ENCODE results near the gene ID3. TPM values are rescaled to one million over a fixed set of nuclear protein-coding genes. Genes with fewer than 3 reads are reported as not detected.
A peak's percentile ranks its signal among the peaks of the same experiment; 100 is the strongest.

Gene ID3
- polyA plus RNA-seq, 3 donors: 1.1 to 31.1 (median 2.5) TPM

- H3K4me1 Mint-ChIP-seq: peaks cover 70% of the 10 kb centered on the region
- no peak overlapping the region for H2AFZ ChIP-seq (ENCODE audit: insufficient read depth, low read depth, low read length, poor library complexity, severe bottlenecking)
- no peaks in the 10 kb centered on the region for H4K20me1 ChIP-seq (ENCODE audit: insufficient read depth, low read length)
- H3K27ac Mint-ChIP-seq: peak overlapping the region in 4 of 7 donors; percentile 69 to 97 (median 84)
- no peak overlapping the region for H3K9ac ChIP-seq (ENCODE audit: insufficient read depth, low read length, poor library complexity, severe bottlenecking)
- no peaks in the 10 kb centered on the region for H3K36me3 ChIP-seq (replicated peaks in 1 of 2; ENCODE audit: control insufficient read depth in 1 of 2, insufficient read depth in 2 of 2, low read length in 2 of 2)
- H3K9me3 Mint-ChIP-seq: peaks cover 0 to 18% (median 10%) of the 10 kb centered on the region in 7 donors
- H3K36me3 Mint-ChIP-seq: peaks cover 0 to 15% of the 10 kb centered on the region in 2 donors
- peak overlapping the region; percentile 85 to 94 for H3K4me3 Mint-ChIP-seq
- H3K27me3 ChIP-seq (ENCODE audit: control insufficient read depth in 2 of 2, insufficient read depth in 2 of 2, low read length in 2 of 2): peaks cover 58 to 78% of the 10 kb centered on the region in 2 donors
- peak overlapping the region; percentile 47 to 80 (median 61) for H3K4me3 ChIP-seq (replicated peaks in 1 of 3; ENCODE audit: low read depth in 2 of 3, low read length in 3 of 3)
- WGBS (ENCODE audit: insufficient coverage): 7% methylated on average over 32 of the region's 34 CpGs
- H3K4me1 ChIP-seq (ENCODE audit: control insufficient read depth in 1 of 2, insufficient read depth in 2 of 2, low read length in 2 of 2): peaks cover 54 to 63% of the 10 kb centered on the region in 2 donors
- peaks cover 76 to 89% (median 86%) of the 10 kb centered on the region in 3 donors for H3K27me3 Mint-ChIP-seq (ENCODE audit: low read depth in 3 of 3)
- peaks cover 4 to 10% of the 10 kb centered on the region in 2 donors for H3K9me3 ChIP-seq (replicated peaks in 1 of 2; ENCODE audit: control insufficient read depth in 1 of 2, insufficient read depth in 1 of 2, low read length in 2 of 2)
- no peak for DNase-seq
- H3K27ac ChIP-seq (ENCODE audit: low read depth in 1 of 2, low read length in 2 of 2): no peak overlapping the region
- intact Hi-C loops (cut with micrococcal nuclease): loop anchor here (5.0 to 10.0 kb wide), 3 partner anchors 34 to 196 kb away; partner anchors contain the start of gene ELOA (in 1 of the 2)
- no peak for TF ChIP-seq CTCF (IDR thresholded peaks at IDR 0.05)
- H3K79me2 ChIP-seq (ENCODE audit: insufficient read depth, low read length): no peaks in the 10 kb centered on the region
- H3K4me2 ChIP-seq (replicated peaks; ENCODE audit: extremely low read depth, low read length, poor library complexity, severe bottlenecking): peak overlapping the region; percentile 91
Observed at GRCh38 chr1:23558140-23558871, 995 bp downstream of the ID3 start.

- Histone ChIP-seq H3K9me3 (replicated peaks in 1 of 2; ENCODE audit: control insufficient read depth in 1 of 2, insufficient read depth in 1 of 2, low read length in 2 of 2) (peaks cover 4 to 10% of the 10 kb centered on the region in 2 donors), H3K9ac (ENCODE audit: insufficient read depth, low read length, poor library complexity, severe bottlenecking) (no peak overlapping the region), H3K4me3 (replicated peaks in 1 of 3; ENCODE audit: low read depth in 2 of 3, low read length in 3 of 3) (peak overlapping the region in 1 of 3 experiments; percentile 80), H3K4me1 (ENCODE audit: control insufficient read depth in 1 of 2, insufficient read depth in 2 of 2, low read length in 2 of 2) (peaks cover 54 to 61% of the 10 kb centered on the region in 2 donors), H3K79me2 (ENCODE audit: insufficient read depth, low read length) (no peaks in the 10 kb centered on the region), H3K4me2 (replicated peaks; ENCODE audit: extremely low read depth, low read length, poor library complexity, severe bottlenecking) (peak overlapping the region; percentile 91), H3K36me3 (replicated peaks in 1 of 2; ENCODE audit: control insufficient read depth in 1 of 2, insufficient read depth in 2 of 2, low read length in 2 of 2) (no peaks in the 10 kb centered on the region), H3K27me3 (ENCODE audit: control insufficient read depth in 2 of 2, insufficient read depth in 2 of 2, low read length in 2 of 2) (peaks cover 56 to 76% of the 10 kb centered on the region in 2 donors), H3K27ac (ENCODE audit: low read depth in 1 of 2, low read length in 2 of 2) (no peak overlapping the region), H4K20me1 (ENCODE audit: insufficient read depth, low read length) (no peaks in the 10 kb centered on the region), H2AFZ (ENCODE audit: insufficient read depth, low read depth, low read length, poor library complexity, severe bottlenecking) (no peak overlapping the region)
- intact Hi-C loops (cut with micrococcal nuclease): loop anchor here (5.0 to 10.0 kb wide), 3 partner anchors 35 to 197 kb away; partner anchors contain the start of gene ELOA (in 1 of the 2)
- WGBS (ENCODE audit: insufficient coverage): 100% methylated on average over 1 of the region's 8 CpGs
- peaks cover 75 to 88% (median 87%) of the 10 kb centered on the region in 3 donors for H3K27me3 Mint-ChIP-seq (ENCODE audit: low read depth in 3 of 3)
- no peak for DNase-seq
- peak overlapping the region in 1 of 7 donors; percentile 21 for H3K27ac Mint-ChIP-seq
- TF ChIP-seq CTCF (IDR thresholded peaks at IDR 0.05): no peak
- H3K4me3 Mint-ChIP-seq: peak overlapping the region; percentile 85 to 94
- peaks cover 0 to 13% of the 10 kb centered on the region in 2 donors for H3K36me3 Mint-ChIP-seq
- H3K4me1 Mint-ChIP-seq: peaks cover 66% of the 10 kb centered on the region
- peaks cover 0 to 20% (median 10%) of the 10 kb centered on the region in 7 donors for H3K9me3 Mint-ChIP-seq
Observed at GRCh38 chr1:23557471-23558124, 1.7 kb downstream of the ID3 start.

Data from CD14-positive monocyte (primary cell).